ENCODE measurements around the gene PTGIR.

DNA sequence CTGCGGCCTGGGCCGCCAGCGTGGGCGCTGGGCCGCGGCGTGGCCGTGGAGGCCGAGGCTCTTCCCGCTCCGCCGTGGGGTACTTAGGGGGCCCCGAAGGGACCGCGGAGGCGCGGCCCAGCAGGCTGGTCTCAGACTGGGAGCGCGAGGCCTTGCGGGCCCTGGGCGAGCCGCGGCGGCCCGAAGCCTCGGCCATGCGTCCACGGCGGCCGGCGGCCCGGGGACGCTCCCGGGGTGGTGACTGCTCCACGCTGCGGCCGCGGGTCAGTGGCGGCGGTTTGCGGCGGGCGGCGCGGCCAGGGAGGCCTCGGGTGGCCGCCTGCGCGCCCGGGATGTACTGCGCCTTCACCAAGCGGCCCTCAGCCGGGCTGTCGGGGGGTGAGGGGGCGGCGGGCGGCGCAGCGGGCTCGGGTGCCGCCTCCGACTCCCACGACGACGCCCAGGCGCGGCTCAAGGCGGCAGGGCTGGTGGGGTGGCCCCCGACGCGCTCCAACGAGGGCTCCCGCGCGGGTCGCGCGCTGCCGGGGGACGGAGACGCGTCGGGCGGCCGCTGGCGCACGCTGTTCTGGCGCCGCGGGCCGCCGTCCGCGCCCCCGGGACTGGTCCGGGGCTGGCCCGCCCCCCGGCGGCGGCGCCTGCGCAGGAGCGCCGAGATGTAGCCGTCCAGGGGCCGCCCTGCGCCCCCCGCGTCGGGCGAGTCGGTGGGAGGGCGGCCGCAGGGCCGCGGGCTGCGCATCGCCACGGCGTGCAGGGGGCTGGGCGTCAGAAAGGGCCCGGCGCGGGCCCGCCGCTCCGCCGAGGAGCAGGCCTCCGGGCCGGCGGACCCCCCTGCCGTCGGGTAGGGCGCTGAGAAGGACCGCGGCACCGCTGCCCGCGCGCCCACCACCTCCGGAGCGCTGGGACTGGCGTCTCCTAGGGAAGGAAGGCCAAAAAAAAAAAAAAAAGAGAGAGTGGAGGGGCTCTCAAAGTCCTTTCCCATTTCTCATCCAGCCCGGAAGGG, 24.4 kb upstream of the PTGIR start:
- TF ChIP-seq POLR2A (IDR thresholded peaks at IDR 0.05): no peak
- TF ChIP-seq, protein P1, sequence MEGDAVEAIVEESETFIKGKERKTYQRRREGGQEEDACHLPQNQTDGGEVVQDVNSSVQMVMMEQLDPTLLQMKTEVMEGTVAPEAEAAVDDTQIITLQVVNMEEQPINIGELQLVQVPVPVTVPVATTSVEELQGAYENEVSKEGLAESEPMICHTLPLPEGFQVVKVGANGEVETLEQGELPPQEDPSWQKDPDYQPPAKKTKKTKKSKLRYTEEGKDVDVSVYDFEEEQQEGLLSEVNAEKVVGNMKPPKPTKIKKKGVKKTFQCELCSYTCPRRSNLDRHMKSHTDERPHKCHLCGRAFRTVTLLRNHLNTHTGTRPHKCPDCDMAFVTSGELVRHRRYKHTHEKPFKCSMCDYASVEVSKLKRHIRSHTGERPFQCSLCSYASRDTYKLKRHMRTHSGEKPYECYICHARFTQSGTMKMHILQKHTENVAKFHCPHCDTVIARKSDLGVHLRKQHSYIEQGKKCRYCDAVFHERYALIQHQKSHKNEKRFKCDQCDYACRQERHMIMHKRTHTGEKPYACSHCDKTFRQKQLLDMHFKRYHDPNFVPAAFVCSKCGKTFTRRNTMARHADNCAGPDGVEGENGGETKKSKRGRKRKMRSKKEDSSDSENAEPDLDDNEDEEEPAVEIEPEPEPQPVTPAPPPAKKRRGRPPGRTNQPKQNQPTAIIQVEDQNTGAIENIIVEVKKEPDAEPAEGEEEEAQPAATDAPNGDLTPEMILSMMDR (IDR thresholded peaks at IDR 0.05): no peak

All from heart left ventricle (tissue), 13 donors.